ENCODE results near the gene LAMB1.

- TF ChIP-seq CTCF (IDR thresholded peaks at IDR 0.05): no peak
- TF ChIP-seq POLR2A (IDR thresholded peaks at IDR 0.05): no peak
Measured at GRCh38 chr7:108010377-108010776, 7.4 kb upstream of the LAMB1 start.
